ENCODE results near the gene NRL.

GRCh38 chr14:24084440-24084839, 30.3 kb downstream of the NRL start:
- TF ChIP-seq CTCF (conservative IDR thresholded peaks at IDR 0.05; ENCODE audit: low read length) (no peak), EZH2phosphoT487 (IDR thresholded peaks at IDR 0.05; ENCODE audit: borderline replicate concordance, low read depth, low read length) (no peak)
